Stimulated activated CD8-positive, alpha-beta memory T cell treated with anti-CD3 and anti-CD28 coated beads, Interleukin-7, amount 100 ng/mL, for 48 hours (primary cell): ENCODE results near the gene KIF16B.
"Not testable (repeated sequence)": the region's sequence is repeated elsewhere in the genome, so short reads cannot be mapped to it uniquely, and the experiment has no call there.

Source experiments
- DNase-seq, 2 donors: peaks; one replicate each; pipeline ENCODE4 v3.0.0-alpha.2; 2020; ENCODE audit warnings: low read depth in 1 of 2; ENCODE audit errors: extremely low read depth in 1 of 2

Gene KIF16B

DNA sequence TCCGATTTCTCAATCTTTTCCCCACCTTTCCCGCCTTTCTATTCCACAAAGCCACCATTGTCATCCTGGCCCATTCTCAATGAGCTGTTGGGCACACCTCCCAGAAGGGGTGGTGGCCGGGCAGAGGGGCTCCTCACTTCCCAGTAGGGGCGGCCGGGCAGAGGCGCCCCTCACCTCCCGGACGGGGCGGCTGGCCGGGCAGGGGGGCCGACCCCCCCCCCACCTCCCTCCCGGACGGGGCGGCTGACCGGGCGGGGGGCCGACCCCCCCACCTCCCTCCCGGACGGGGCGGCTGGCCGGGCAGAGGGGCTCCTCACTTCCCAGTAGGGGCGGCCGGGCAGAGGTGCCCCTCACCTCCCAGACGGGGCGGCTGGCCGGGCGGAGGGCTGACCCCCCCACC lies 346.3 kb downstream of the KIF16B start:
- not testable (repeated sequence) for DNase-seq

DNA sequence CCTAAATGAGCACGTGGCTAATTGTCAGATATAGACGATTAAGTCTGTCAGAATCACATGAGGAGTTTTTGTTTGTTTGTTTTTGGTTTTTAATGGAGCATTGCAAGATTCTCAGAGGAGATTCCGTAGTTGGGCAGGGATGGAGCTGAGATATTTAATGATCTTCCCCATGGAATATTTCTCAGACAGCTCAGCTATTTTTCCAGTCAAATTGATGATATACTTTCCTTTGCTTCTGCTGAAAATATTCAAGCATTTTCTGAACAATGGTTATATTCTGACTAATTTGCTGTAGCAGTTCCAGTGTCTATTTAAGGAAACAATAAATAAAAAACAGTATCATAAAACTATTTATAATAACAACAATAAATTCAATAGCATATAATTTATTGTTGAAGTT lies 348.4 kb downstream of the KIF16B start:
- DNase-seq = no peak

DNA sequence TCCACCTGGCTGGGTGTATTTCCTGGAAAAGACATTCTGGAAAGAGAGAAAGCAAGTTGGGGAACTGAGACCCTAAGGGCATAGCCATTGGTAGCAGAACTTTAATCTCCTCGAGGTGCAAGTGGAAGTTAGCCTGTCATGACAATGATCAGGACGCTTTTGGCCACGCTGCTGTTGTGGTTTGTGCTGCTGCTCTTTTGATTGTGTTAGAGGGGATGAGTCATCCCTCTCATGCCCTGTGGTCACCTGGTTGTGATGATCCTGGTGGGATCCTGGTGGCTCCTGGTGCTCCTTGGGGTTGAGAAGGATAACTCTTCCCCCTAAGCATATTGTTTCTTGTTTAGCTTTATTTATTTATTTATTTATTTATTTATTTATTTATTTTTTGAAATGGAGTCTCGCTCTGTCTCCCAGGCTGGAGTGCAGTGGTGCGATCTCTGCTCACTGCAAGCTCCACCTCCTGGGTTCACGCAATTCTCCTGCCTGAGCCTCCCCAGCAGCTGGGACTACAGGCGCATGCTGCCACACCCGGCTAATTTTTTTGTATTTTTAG lies 350.3 kb downstream of the KIF16B start:
- no peak for DNase-seq
